Measurements from ENCODE around the gene CLEC2L.

DNA sequence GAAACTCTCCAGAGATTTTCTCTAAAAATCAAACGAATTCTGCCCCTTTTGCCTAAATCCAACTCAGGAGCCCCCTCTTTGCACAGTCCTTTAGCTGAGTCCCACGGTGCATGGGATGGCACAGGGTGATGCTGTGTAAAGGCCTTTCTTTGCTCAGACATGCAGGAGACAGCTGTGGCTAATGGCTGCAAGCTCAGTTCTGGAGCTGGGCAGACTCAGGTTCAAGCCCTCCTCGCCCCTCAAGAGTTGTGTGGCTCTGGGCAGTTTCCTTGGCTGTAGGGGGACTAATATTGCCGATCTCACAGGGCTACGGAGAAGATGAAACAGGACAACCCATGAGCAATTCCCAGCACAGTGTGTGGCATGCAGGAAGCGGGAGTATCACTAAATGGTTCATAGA lies 42.6 kb downstream of the CLEC2L start:
- TF ChIP-seq, protein P1, sequence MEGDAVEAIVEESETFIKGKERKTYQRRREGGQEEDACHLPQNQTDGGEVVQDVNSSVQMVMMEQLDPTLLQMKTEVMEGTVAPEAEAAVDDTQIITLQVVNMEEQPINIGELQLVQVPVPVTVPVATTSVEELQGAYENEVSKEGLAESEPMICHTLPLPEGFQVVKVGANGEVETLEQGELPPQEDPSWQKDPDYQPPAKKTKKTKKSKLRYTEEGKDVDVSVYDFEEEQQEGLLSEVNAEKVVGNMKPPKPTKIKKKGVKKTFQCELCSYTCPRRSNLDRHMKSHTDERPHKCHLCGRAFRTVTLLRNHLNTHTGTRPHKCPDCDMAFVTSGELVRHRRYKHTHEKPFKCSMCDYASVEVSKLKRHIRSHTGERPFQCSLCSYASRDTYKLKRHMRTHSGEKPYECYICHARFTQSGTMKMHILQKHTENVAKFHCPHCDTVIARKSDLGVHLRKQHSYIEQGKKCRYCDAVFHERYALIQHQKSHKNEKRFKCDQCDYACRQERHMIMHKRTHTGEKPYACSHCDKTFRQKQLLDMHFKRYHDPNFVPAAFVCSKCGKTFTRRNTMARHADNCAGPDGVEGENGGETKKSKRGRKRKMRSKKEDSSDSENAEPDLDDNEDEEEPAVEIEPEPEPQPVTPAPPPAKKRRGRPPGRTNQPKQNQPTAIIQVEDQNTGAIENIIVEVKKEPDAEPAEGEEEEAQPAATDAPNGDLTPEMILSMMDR (IDR thresholded peaks at IDR 0.05; ENCODE audit: low read depth, low read length, poor library complexity, severe bottlenecking), result no peak
- TF ChIP-seq EZH2phosphoT487 (IDR thresholded peaks at IDR 0.05; ENCODE audit: borderline replicate concordance, low read length), result no peak

All from DOHH2 (cell line).